Keratinocyte (primary cell): Measurements from ENCODE around the gene TACC2. TPM values are rescaled to one million over a fixed set of nuclear protein-coding genes. Genes with fewer than 3 reads are reported as not detected.

ENCODE experiments used
- DNase-seq: peaks from one replicate; pipeline ENCODE4 v3.0.0-alpha.2; 2011; ENCODE audit warnings: low read depth, missing footprints, low spot score
- FAIRE-seq: peaks from 2 replicates; lab custom pipeline; 2011; peaks lifted over from hg19 to GRCh38; lab: Jason Lieb, UNC
- H2AFZ ChIP-seq: 2 replicates; pipeline ENCODE4 v1.6.0; 2012; ENCODE audit warnings: low read length, control low read depth, inconsistent platforms; ENCODE audit not compliant: control insufficient read depth
- H3K27ac ChIP-seq: 2 replicates; pipeline ENCODE4 v1.5.1; 2011; ENCODE audit warnings: low read length; ENCODE audit not compliant: control insufficient read depth, insufficient read depth
- H3K27me3 ChIP-seq: 3 replicates; pipeline ENCODE4 v1.6.0; 2011; ENCODE audit warnings: low read length; ENCODE audit not compliant: control insufficient read depth, insufficient read depth; ENCODE audit errors: extremely low read depth
- H3K36me3 ChIP-seq, 2 experiments: 2 replicates in 1 of 2; 3 replicates in 1 of 2; pipeline ENCODE4 v1.5.1; 2011; ENCODE audit warnings: low read length in 2 of 2, mild to moderate bottlenecking in 1 of 2; ENCODE audit not compliant: control insufficient read depth in 2 of 2, insufficient read depth in 2 of 2; ENCODE audit errors: extremely low read depth in 1 of 2
- H3K4me1 ChIP-seq: 3 replicates; pipeline ENCODE4 v1.5.1; 2011; ENCODE audit warnings: low read length; ENCODE audit not compliant: control insufficient read depth, insufficient read depth; ENCODE audit errors: extremely low read depth
- H3K4me2 ChIP-seq: 3 replicates; pipeline ENCODE4 v1.6.0; 2011; ENCODE audit warnings: low read depth, low read length; ENCODE audit not compliant: control insufficient read depth, insufficient read depth; ENCODE audit errors: extremely low read depth
- H3K4me3 ChIP-seq, 3 experiments: fragments of 200-600 bp in 1 of 3; sonication (generic) in 1 of 3; 2 replicates in 2 of 3; 3 replicates in 1 of 3; pipeline ENCODE4 v1.5.1; 2011 to 2016; ENCODE audit warnings: low read length in 3 of 3, mild to moderate bottlenecking in 3 of 3, control low read depth in 2 of 3, inconsistent platforms in 1 of 3, low read depth in 1 of 3, mixed read lengths in 1 of 3, mixed run types in 1 of 3, moderate library complexity in 1 of 3; ENCODE audit not compliant: control insufficient read depth in 2 of 3, insufficient read depth in 2 of 3; ENCODE audit errors: extremely low read depth in 1 of 3
- H3K79me2 ChIP-seq: 2 replicates; pipeline ENCODE4 v1.6.0; 2012; ENCODE audit warnings: low read length; ENCODE audit not compliant: control insufficient read depth, insufficient read depth
- H3K9ac ChIP-seq: 3 replicates; pipeline ENCODE4 v1.6.0; 2011; ENCODE audit warnings: low read length; ENCODE audit not compliant: control insufficient read depth, insufficient read depth; ENCODE audit errors: extremely low read depth
- H3K9me1 ChIP-seq: 3 replicates; pipeline ENCODE4 v1.6.0; 2011; ENCODE audit warnings: low read length; ENCODE audit not compliant: control insufficient read depth, insufficient read depth; ENCODE audit errors: extremely low read depth
- H3K9me3 ChIP-seq: 2 replicates; pipeline ENCODE4 v1.5.1; 2012; ENCODE audit warnings: low read depth, low read length; ENCODE audit not compliant: control insufficient read depth
- H4K20me1 ChIP-seq: 3 replicates; pipeline ENCODE4 v1.6.0; 2011; ENCODE audit warnings: low read length; ENCODE audit not compliant: control insufficient read depth, insufficient read depth; ENCODE audit errors: extremely low read depth
- CTCF ChIP-seq, 3 experiments: IDR thresholded peaks in 1 of 3; conservative IDR thresholded peaks in 1 of 3; optimal IDR thresholded peaks in 1 of 3; 2 replicates in 2 of 3; 3 replicates in 1 of 3; pipeline versions ENCODE3 to v1.5.1; 2011; ENCODE audit warnings: low read length in 3 of 3, mild to moderate bottlenecking in 3 of 3, moderate library complexity in 2 of 3, control low read depth in 1 of 3, inconsistent platforms in 1 of 3; ENCODE audit not compliant: insufficient read depth in 2 of 3; ENCODE audit errors: extremely low read depth in 1 of 3
- EZH2 ChIP-seq: IDR thresholded peaks from one replicate; pipeline ENCODE4 v1.6.1; 2012; ENCODE audit warnings: inconsistent platforms, mild to moderate bottlenecking, low read length, moderate library complexity
- dilution Hi-C: fragments of 300-500 bp; cut with MboI; formaldehyde crosslinking; loops from one replicate; pipeline ENCODE4 v1.7.0; 2020; ENCODE audit warnings: low sequenced_read_pairs; ENCODE audit not compliant: extremely low pct_ligation_motif_present
- polyA plus RNA-seq, 5 experiments: library from polyadenylated mRNA; depleted of rRNA in 3 of 5; stranded (reverse) in 3 of 5; stranded (forward) in 1 of 5; unstranded in 1 of 5; fragments of >200 nt; gene quantifications; 1 replicate in 1 of 5; 2 replicates in 3 of 5; 3 replicates in 1 of 5; pipeline versions ENCODE4 v1.2.1 to v1.2.3, GENCODE V29; 2011 to 2012; ENCODE audit warnings: missing spikeins in 2 of 5, low read depth in 1 of 5, low replicate concordance in 1 of 5

TACC2 gene
- polyA plus RNA-seq, 1 donor (not counting 4 experiments of a cell fraction or from before 2014, with no cell fraction given): 12.8 TPM

GRCh38 chr10:121983852-121984251 lies 5.1 kb upstream of the TACC2 start:
- no peaks in the 10 kb centered on the region for H4K20me1 ChIP-seq
- H3K36me3 ChIP-seq: no peaks in the 10 kb centered on the region
- no peak overlapping the region for H3K4me3 ChIP-seq
- H3K4me1 ChIP-seq: no peaks in the 10 kb centered on the region
- DNase-seq (no peak), FAIRE-seq (no peak)
- H3K9me1 ChIP-seq: no peaks in the 10 kb centered on the region
- dilution Hi-C loops: no loop called here
- no peaks in the 10 kb centered on the region for H3K27me3 ChIP-seq
- no peak overlapping the region for H2AFZ ChIP-seq
- H3K4me2 ChIP-seq: no peak overlapping the region
- H3K9me3 ChIP-seq: peaks cover 6% of the 10 kb centered on the region
- TF ChIP-seq EZH2: no peak
- TF ChIP-seq CTCF (optimal IDR thresholded peaks at IDR 0.05 in 1 of 3, IDR thresholded peaks at IDR 0.05 in 1 of 3, conservative IDR thresholded peaks at IDR 0.05 in 1 of 3; ENCODE audit: extremely low read depth in 1 of 3, insufficient read depth in 2 of 3, low read length in 3 of 3): no peak
- H3K9ac ChIP-seq: no peak overlapping the region
- no peak overlapping the region for H3K27ac ChIP-seq
- H3K79me2 ChIP-seq: no peaks in the 10 kb centered on the region

GRCh38 chr10:121984463-121984862 lies 4.5 kb upstream of the TACC2 start:
- Histone ChIP-seq H3K4me1 (no peaks in the 10 kb centered on the region), H3K79me2 (no peaks in the 10 kb centered on the region), H2AFZ (no peak overlapping the region), H3K27me3 (no peaks in the 10 kb centered on the region), H3K4me2 (no peak overlapping the region), H3K27ac (no peak overlapping the region), H3K36me3 (no peaks in the 10 kb centered on the region), H3K9me3 (peaks cover 6% of the 10 kb centered on the region), H3K9me1 (no peaks in the 10 kb centered on the region), H3K4me3 (no peak overlapping the region), H3K9ac (no peak overlapping the region), H4K20me1 (no peaks in the 10 kb centered on the region)
- DNase-seq: no peak
- no peak for FAIRE-seq
- dilution Hi-C loops: no loop called here
- TF ChIP-seq CTCF (optimal IDR thresholded peaks at IDR 0.05 in 1 of 3, IDR thresholded peaks at IDR 0.05 in 1 of 3, conservative IDR thresholded peaks at IDR 0.05 in 1 of 3; ENCODE audit: extremely low read depth in 1 of 3, insufficient read depth in 2 of 3, low read length in 3 of 3) (no peak), EZH2 (no peak)
